GDM1 (cell line): ENCODE measurements around the gene FOXJ3.

Experiments used
- DNase-seq: peaks from one replicate; lab custom pipeline; 2025; lab: John Stamatoyannopoulos, UW

Gene FOXJ3

GRCh38 chr1:42311138-42311537 is 23.9 kb downstream of the FOXJ3 start:
- DNase-seq, result no peak

- DNase-seq, result no peak
These were observed 28.1 kb downstream of the FOXJ3 start for GRCh38 chr1:42306977-42307376.

- no peak for DNase-seq
These were observed 29.4 kb downstream of the FOXJ3 start for GRCh38 chr1:42305639-42306038.

- DNase-seq, result no peak
These were observed 33.0 kb downstream of the FOXJ3 start for GRCh38 chr1:42302034-42302433.

DNA sequence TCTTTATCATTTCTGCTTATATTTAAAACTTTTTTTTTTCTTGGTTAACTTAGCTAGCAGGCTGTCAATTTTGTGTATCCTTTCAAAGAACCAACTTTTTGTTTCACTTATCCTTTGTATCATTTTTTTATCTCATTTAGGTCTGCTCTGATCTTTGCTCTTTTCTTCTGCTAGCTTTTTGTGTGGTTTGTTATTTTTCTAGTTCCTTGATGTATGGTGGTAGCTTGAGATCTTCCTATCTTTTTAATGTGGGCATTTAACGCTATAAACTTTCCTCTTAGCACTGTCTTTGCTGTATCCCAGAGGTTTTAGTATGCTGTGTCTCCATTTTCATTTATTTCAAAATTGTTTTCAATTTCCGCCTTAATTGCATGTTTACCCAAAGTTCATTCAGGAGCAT is 36.5 kb downstream of the FOXJ3 start:
- no peak for DNase-seq

DNA sequence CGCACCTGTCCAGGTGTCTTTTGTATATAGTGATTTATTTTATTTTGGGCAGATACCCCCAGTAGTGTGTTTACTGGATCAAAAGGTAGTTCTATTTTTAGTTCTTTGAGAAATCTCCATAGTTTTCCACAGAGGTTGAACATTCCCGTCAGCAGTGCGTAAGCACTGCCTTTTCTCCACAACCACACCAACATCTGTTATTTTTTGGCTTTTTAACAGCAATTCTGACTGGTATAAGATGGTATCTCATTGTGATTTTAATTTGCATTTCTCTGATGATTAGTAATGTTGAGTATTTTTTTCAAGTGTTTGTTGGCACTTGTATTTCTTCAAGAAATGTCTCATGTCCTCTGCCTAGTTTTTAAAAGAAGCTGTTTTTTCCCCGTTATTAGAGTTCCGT is 39.2 kb downstream of the FOXJ3 start:
- DNase-seq, result no peak

DNA sequence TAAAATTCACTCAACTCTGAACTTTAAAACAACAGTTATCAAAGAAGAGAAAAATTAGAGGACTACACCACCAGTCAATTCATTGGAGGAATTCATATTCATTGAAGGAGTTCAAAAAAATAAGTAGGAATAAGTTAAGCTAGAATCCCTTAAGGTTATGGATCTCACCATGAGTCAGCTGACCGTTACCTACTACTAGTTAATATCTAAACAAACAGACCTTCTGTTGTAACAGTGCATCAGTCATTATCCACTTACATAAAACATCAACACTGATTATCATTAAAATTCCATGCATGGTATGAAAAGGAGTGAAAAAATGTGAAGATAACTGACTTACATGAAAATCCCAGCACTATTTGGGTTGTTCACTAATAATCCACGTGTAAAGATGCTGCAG is 44.9 kb downstream of the FOXJ3 start:
- no peak for DNase-seq

- DNase-seq, result no peak
These were observed 46.6 kb downstream of the FOXJ3 start for GRCh38 chr1:42288311-42288985.

DNA sequence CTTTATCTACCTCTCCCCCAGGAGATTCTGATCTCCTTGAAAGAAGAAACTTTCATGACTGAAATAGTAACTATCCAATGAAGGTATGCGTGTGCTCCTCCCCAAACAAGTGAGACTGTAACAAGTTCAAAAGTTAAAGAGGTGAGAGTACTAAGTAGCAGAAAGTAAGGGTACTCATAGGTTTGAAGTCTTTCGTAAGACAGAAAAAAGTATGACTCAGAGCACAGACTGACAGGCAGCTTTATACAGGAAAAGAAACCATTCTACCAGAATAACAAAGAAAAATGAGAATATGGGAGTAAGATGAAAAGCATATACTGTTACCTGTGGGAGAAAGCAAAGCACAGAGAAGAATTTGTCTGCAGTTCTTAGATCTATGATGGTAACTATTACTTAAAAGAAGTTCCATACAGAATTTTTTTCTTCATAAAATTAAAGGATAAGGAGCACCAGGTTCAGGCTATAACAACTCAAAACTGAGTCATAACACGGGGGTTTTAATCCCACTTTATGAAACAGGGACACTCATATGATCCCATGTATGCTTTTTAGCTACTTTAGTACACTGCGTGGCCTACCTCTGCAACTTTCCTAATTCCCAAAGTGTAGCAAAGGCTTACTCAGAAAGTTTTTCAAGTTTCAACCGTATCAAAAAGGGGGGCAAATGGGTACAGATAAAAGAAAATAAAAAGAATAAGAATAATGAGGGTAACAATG is 52.0 kb downstream of the FOXJ3 start:
- no peak for DNase-seq

DNA sequence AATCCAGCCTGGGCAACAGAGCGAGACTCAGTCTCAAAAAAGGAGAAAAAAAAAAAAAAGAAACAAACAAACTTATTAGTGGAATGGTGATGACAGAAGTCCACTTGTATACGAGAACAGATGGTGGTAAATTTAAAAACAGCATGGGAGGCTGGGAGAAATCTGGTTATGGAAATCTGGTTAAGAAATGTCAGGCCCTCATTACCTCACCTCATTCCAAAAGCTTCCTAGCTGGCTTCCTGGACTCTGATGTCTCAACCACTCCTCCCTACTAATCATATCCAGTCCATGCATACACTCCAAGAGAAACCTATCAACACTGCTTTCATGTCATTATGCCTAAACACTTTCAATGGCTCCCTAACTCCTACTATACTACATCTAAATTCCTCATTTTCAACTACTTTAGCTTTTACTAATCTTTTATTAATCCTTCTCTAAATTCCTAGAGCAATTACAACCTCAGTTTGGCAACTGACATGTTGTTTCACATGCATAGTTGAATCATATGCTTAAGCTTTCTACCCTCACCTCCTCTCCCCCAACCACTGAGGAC is 52.9 kb downstream of the FOXJ3 start:
- no peak for DNase-seq

- DNase-seq, result no peak
These were observed 54.2 kb downstream of the FOXJ3 start for GRCh38 chr1:42280821-42281220.

DNA sequence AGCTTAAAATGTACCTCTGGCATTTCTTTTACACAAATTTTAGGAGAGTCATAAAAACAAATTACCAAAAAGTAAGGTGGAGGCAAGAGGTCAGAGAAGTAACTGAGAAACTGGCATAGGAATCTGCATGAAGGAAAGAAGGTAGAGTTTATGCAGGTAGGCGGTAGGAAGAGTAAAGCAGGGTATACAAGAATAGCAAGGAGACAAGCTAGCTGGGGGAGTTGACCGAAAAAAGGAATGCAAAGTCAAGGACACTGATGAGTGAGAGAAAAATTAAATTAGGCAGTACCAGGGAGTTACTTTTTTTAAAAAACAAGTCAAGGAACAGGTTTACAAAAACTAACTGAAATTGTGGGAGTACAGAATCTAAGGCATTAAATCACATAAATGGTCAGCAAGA is 56.0 kb downstream of the FOXJ3 start:
- DNase-seq, result no peak

DNA sequence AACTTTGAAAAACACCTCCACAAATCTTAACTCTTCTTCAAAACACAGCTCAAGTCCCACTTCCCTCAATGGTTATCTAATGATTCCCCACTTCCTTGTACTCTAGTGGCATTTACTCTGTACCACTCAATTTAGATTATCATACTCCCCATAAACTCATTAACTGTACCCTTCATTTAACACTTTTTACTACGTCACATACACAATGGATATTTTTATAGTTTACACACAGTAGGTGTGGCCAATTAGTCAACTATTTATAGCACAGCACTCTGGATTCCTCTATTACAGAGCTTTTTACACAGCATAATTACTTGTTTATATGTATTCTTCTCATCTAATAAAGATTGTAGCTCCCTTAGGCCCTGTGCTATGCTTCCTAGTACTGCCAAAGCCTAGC is 62.1 kb downstream of the FOXJ3 start:
- DNase-seq, result no peak

- DNase-seq, result no peak
These were observed 67.1 kb downstream of the FOXJ3 start for GRCh38 chr1:42267904-42268303.

GRCh38 chr1:42266253-42267135 is 68.5 kb downstream of the FOXJ3 start:
- no peak for DNase-seq

DNA sequence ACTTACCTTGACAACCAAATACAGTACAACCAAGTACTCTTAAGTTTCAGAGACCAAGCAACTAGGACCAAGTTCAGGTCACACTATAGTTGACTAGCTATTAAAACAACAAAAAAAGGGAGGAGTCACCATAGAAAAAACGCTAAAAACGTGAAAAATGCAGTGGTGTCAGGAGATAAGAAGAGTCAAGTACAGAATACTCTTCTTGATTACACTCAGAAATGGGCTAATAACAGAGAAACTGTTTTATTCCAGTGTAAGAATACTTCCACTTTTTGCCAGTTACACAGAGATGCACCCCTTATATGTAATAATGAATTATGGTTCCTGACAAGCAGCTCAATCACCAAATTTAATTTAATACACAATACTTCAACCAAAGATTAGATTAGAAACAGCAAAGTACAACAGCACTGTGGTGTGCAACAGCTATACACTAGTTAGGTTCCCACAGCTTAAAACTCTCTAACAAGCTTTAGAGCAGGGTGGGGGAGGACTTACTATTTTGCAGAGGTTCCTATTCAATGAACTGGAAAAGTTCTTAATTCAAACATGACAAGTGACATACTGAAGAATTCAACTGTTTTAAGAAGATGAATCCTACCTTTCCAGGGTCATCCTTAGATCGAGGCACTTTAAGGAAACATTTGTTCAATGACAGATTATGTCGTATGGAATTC is 70.4 kb downstream of the FOXJ3 start:
- no peak for DNase-seq

GRCh38 chr1:42263019-42263418 is 72.0 kb downstream of the FOXJ3 start:
- DNase-seq, result no peak

- DNase-seq, result no peak
These were observed 74.5 kb downstream of the FOXJ3 start for GRCh38 chr1:42260376-42261070.

DNA sequence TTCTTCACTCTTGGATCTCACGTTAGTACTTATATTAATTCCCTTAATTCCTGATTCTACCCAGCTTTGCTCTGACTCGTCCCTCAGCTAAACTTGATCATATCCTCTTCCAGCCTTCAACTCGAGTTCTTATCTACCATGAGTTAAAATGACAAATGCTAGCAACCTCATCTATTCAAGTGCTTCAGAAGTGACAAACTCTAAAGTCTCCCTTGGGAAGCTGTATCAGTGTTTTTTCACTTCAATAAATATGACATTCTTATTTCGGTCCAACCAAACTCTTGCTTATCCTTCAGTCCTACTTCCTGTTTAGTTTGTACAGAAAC is 75.3 kb downstream of the FOXJ3 start:
- DNase-seq, result no peak

DNA sequence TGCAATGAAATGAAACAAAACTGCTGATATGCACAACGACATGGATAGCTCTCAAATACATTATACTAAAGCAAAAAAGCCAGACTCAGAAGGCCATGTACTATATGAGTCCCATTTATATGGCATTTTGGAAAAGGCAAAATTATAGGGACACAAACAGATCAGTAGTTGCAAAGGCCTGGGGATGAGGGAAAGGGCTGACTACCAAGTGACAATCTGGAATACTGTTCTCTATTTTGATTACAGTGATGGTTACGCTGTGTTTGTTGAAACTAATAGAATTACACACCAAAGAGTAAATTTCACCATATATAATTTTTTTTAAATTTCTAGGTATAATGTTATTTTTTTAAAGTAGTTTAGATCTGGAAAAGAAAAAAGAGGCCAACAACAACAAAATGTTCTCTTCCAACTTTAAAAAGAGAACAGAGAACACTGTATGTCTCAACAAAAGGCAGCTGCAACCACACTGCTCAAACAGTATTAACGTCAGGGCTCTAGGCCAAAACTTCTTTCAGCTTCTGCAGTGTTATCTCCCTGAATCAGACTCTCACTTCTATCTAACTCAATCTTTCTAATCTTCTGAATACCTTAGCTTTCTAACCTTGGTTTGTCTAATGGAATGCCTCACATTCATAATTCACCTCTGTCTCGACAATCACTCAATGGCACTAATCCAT is 75.8 kb downstream of the FOXJ3 start:
- no peak for DNase-seq

DNA sequence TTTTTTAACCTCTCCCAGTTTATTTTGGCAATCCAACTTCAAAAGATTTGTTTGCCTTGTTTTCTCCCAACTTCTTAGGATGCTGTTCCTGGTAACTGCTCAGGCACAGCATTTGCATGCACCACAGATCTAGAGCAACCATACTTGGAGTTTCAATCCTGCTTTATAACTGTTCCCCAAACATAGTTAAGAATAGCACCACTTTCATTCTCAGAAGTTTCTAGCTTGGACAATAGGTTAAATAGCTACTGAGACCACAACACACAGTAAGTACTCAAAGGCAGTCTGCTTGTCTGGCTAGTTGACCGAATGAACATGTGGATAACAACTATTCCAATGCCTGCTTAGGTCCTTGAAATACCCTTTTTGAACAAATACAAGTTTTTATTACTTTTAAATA is 76.8 kb downstream of the FOXJ3 start:
- no peak for DNase-seq
